ENCODE measurements around the gene SPEF2. TPM values are rescaled to one million over a fixed set of nuclear protein-coding genes. Genes with fewer than 3 reads are reported as not detected.

The SPEF2 gene
- total and polyA plus RNA-seq, 2 of the 13 experiments (the other 11 are each of a cell fraction or from before 2014, with no cell fraction given): 1.5 to 2.3 TPM

DNA sequence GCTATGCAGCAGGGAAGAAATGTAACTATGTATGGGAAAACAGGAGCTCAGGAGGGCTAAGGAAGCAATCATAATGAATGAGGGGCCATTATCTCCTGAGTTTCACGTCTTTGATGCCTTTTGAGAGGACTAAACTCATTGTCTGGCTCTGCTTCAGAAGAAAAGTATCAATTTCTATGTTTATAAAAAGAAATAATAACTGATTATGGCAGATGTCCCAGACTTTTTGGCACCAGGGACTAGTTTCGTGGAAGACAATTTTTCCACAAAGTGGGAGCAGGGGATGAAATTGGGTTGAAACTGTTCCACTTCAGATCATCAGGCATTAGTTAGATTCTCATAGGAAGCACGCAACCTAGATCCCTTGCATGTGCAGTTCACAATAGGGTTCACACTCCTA is 230.3 kb downstream of the SPEF2 start (continued):
- TF ChIP-seq JDP2 (CRISPR knock-in tag; IDR thresholded peaks at IDR 0.05; ENCODE audit: borderline replicate concordance): no peak

DNA sequence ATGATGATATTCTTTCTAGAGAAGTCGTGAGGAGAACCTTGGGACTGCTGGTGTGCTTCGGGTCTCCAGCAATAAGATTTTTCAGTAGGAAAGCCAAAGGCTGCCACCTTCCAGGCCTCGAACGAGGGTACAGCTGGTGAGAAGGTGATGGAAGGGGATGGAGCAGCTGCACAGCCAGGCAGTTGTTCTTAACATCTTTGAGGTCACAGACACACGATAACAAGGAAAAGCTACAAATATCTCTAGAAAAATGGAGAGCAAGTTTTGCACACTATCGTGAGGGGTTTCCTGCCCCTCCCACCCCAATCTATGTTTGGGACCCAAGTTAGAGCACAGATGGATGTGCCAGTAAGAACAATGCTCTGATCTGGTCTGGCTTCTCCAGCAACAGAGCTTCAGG is 232.2 kb downstream of the SPEF2 start:
- BruUV-seq (replicated peaks): no TSS peak
- no peak for FAIRE-seq
- CTCF ChIA-PET (ENCODE audit: low intra/inter-chr PET ratio, low total read pairs): no interaction called here

More for the DNA sequence above, 232.2 kb downstream of the SPEF2 start:
- in situ Hi-C loops (cut with HindIII; ENCODE audit: extremely low pct_ligation_motif_present, low pct_unique_long_range_greater_than_20kb): no loop called here
- Histone ChIP-seq H3K27ac (ENCODE audit: extremely low read length, insufficient read depth, low read length) (no peak overlapping the region), H3K9me3 (ENCODE audit: low read length) (peaks cover 26% of the 10 kb centered on the region), H3K4me3 (replicated peaks in 1 of 3; ENCODE audit: insufficient read depth in 1 of 3, low read depth in 2 of 3, low read length in 3 of 3) (no peak overlapping the region), H3K36me3 (replicated peaks in 1 of 2; ENCODE audit: control insufficient read depth in 1 of 2, insufficient read depth in 2 of 2, low read length in 2 of 2) (no peaks in the 10 kb centered on the region), H4K20me1 (ENCODE audit: insufficient read depth, low read length) (no peaks in the 10 kb centered on the region), H2AFZ (ENCODE audit: low read length) (no peak overlapping the region), H3K4me1 (ENCODE audit: insufficient read depth, low read length) (no peaks in the 10 kb centered on the region), H3K27me3 (ENCODE audit: control insufficient read depth in 1 of 2, insufficient read depth in 2 of 2, low read length in 2 of 2) (no peaks in the 10 kb centered on the region), H3K4me2 (ENCODE audit: low read depth, low read length) (no peak overlapping the region), H3K79me2 (ENCODE audit: insufficient read depth, low read length) (no peaks in the 10 kb centered on the region), H3K9ac (ENCODE audit: insufficient read depth, low read depth, low read length) (no peak overlapping the region)
- ATAC-seq (no peak), DNase-seq (ENCODE audit: low spot score) (no peak)
- intact Hi-C loops (cut with micrococcal nuclease; ENCODE audit: unreplicated experiment): no loop called here
- 9% methylated on average over 6 of the region's 6 CpGs for WGBS (ENCODE audit: low lambda C conversion rate)
- TF ChIP-seq NPAS2 (CRISPR knock-in tag; IDR thresholded peaks at IDR 0.05; ENCODE audit: borderline replicate concordance) (no peak), HNF1B (CRISPR knock-in tag; IDR thresholded peaks at IDR 0.05) (no peak), ZNF557 (CRISPR knock-in tag; IDR thresholded peaks at IDR 0.05) (no peak)
- POLR2A ChIA-PET: no interaction called here
